NT2/D1 (cell line): Measurements from ENCODE around the gene SUSD2.

Experiments used
- DNase-seq: peaks from one replicate; pipeline ENCODE4 v3.0.0-alpha.2; 2011; ENCODE audit warnings: low read depth, low spot score
- H3K27me3 ChIP-seq: 2 replicates; pipeline ENCODE4 v1.6.0; 2011; ENCODE audit warnings: mild to moderate bottlenecking; ENCODE audit not compliant: insufficient read length, insufficient read depth
- H3K36me3 ChIP-seq: 2 replicates; pipeline ENCODE4 v1.6.1; 2011; ENCODE audit warnings: mild to moderate bottlenecking, low read length, mixed read lengths; ENCODE audit not compliant: insufficient read depth, insufficient read length
- H3K4me1 ChIP-seq: 2 replicates; pipeline ENCODE4 v1.5.1; 2011; ENCODE audit not compliant: insufficient read depth, insufficient read length
- H3K4me3 ChIP-seq: 2 replicates; pipeline ENCODE4 v1.5.1; 2011; ENCODE audit warnings: low read depth; ENCODE audit not compliant: insufficient read length
- H3K9ac ChIP-seq: 2 replicates; pipeline ENCODE4 v1.6.0; 2011; ENCODE audit warnings: low read depth; ENCODE audit not compliant: insufficient read length
- H3K9me3 ChIP-seq: 2 replicates; pipeline ENCODE4 v1.5.1; 2011; ENCODE audit warnings: mild to moderate bottlenecking, low read length; ENCODE audit not compliant: insufficient read depth
- SUZ12 ChIP-seq: IDR thresholded peaks from 2 replicates; pipeline ENCODE4 v1.6.1; 2011; ENCODE audit not compliant: insufficient read length, insufficient read depth; ENCODE audit errors: extremely low read depth
- YY1 ChIP-seq: IDR thresholded peaks from 2 replicates; pipeline ENCODE4 v1.6.1; 2011; ENCODE audit not compliant: insufficient read length, insufficient read depth
- ZNF274 ChIP-seq: IDR thresholded peaks from 2 replicates; pipeline ENCODE4 v1.6.1; 2011; ENCODE audit warnings: mild to moderate bottlenecking, low read depth, low read length

Gene SUSD2

DNA sequence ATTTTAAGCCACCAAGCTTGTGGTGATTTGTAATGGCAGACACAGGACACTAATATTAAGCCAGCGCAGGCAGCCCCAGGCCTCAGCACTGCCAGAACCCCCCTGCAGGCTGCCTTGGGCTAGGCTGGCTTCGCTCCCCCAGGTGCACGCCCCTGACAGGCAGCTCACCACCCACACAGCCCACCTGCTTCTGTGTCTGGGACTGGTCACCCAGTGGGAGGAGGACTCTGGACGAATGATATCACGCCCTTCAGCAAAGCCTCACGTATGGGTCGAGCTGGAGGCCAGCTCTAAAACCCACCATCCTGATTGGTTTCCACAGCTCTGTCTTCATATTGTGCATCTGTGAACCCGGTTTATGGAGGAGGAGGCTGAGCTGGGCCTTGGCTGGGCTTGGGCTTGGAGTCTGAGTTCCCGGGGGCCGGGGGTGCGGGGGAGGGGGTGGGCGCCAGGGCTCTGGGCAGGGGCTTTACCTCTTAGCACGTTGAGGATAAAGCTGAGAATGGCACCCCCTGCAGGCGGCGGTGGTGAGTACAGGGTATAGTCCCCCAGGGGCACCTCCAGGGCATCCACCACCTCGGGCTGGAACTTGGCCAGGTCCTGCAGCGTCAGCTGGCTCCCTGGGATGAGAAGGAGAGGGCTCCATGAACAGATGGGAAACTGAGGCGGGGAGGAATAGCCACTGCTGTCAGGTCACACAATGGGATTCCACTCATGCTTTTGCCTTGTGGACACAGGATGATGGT, 49.8 kb downstream of the SUSD2 start:
- Histone ChIP-seq H3K9me3 (no peaks in the 10 kb centered on the region), H3K27me3 (no peaks in the 10 kb centered on the region), H3K4me1 (peaks cover 2% of the 10 kb centered on the region), H3K36me3 (no peaks in the 10 kb centered on the region), H3K4me3 (no peak overlapping the region), H3K9ac (peak overlapping the region; percentile 17)
- peak; percentile 25 for DNase-seq
- no peak for TF ChIP-seq ZNF274
- TF ChIP-seq YY1: no peak
- no peak for TF ChIP-seq SUZ12

- H3K9me3 ChIP-seq: no peaks in the 10 kb centered on the region
- H3K4me3 ChIP-seq: no peak overlapping the region
- peaks cover 2% of the 10 kb centered on the region for H3K4me1 ChIP-seq
- H3K9ac ChIP-seq: peak overlapping the region; percentile 4
- H3K36me3 ChIP-seq: no peaks in the 10 kb centered on the region
- no peak for DNase-seq
- TF ChIP-seq YY1 (no peak), ZNF274 (no peak), SUZ12 (no peak)
- H3K27me3 ChIP-seq: no peaks in the 10 kb centered on the region
Measured at GRCh38 chr22:24231706-24232105, 50.4 kb downstream of the SUSD2 start.

GRCh38 chr22:24232124-24232523, 50.8 kb downstream of the SUSD2 start:
- no peaks in the 10 kb centered on the region for H3K27me3 ChIP-seq
- H3K9ac ChIP-seq: no peak overlapping the region
- H3K4me3 ChIP-seq: no peak overlapping the region
- peaks cover 2% of the 10 kb centered on the region for H3K4me1 ChIP-seq
- TF ChIP-seq ZNF274 (no peak), SUZ12 (no peak), YY1 (no peak)
- no peak for DNase-seq
- no peaks in the 10 kb centered on the region for H3K9me3 ChIP-seq
- H3K36me3 ChIP-seq: no peaks in the 10 kb centered on the region

GRCh38 chr22:24232725-24233124, 51.4 kb downstream of the SUSD2 start:
- no peak for DNase-seq
- TF ChIP-seq SUZ12: no peak
- no peak for TF ChIP-seq ZNF274
- no peak for TF ChIP-seq YY1
- no peak overlapping the region for H3K9ac ChIP-seq

GRCh38 chr22:24233235-24233634, 51.9 kb downstream of the SUSD2 start:
- Histone ChIP-seq H3K36me3 (no peaks in the 10 kb centered on the region), H3K4me3 (no peak overlapping the region), H3K27me3 (no peaks in the 10 kb centered on the region)

More at GRCh38 chr22:24232725-24233124, 51.4 kb downstream of the SUSD2 start:
- Histone ChIP-seq H3K27me3 (no peaks in the 10 kb centered on the region), H3K4me1 (peaks cover 2% of the 10 kb centered on the region), H3K9me3 (no peaks in the 10 kb centered on the region), H3K4me3 (no peak overlapping the region), H3K36me3 (no peaks in the 10 kb centered on the region)

GRCh38 chr22:24233816-24234215, 52.5 kb downstream of the SUSD2 start:
- Histone ChIP-seq H3K27me3 (no peaks in the 10 kb centered on the region), H3K9ac (no peak overlapping the region), H3K36me3 (no peaks in the 10 kb centered on the region), H3K4me3 (no peak overlapping the region), H3K9me3 (no peaks in the 10 kb centered on the region), H3K4me1 (peaks cover 2% of the 10 kb centered on the region)
- TF ChIP-seq SUZ12 (no peak), YY1 (no peak), ZNF274 (no peak)
- DNase-seq: no peak

More at GRCh38 chr22:24233235-24233634, 51.9 kb downstream of the SUSD2 start:
- no peak for TF ChIP-seq ZNF274
- no peak for TF ChIP-seq YY1
- TF ChIP-seq SUZ12: no peak
- H3K9me3 ChIP-seq: no peaks in the 10 kb centered on the region
- peaks cover 2% of the 10 kb centered on the region for H3K4me1 ChIP-seq
- no peak for DNase-seq
- H3K9ac ChIP-seq: no peak overlapping the region

DNA sequence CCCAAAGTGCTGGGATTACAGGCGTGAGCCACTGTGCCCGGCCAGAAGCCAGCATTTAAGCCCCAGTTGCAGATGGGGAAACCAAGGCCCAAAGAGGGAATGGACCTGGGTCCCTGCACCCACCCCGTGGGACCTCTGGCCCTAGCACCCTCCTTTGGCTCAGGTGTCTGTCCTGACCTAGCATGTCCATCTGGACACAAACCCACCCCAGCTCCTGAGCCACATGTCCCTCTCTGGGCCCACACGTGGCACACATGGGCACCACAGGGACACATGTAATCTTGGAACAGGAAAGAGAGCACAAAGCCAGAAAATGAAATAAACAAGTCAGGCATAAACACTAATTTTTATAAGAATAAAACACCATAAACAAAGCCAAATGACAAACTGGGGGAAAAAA, 54.0 kb downstream of the SUSD2 start:
- peaks cover 2% of the 10 kb centered on the region for H3K4me1 ChIP-seq
- no peaks in the 10 kb centered on the region for H3K36me3 ChIP-seq
- no peak overlapping the region for H3K4me3 ChIP-seq
- DNase-seq: no peak
- H3K27me3 ChIP-seq: no peaks in the 10 kb centered on the region
- no peaks in the 10 kb centered on the region for H3K9me3 ChIP-seq
- TF ChIP-seq SUZ12 (no peak), YY1 (no peak), ZNF274 (no peak)
- H3K9ac ChIP-seq: no peak overlapping the region
